PC-3 (cell line): ENCODE data around the gene VCAN.

ENCODE experiments used
- CTCF ChIP-seq: fragments of 300-600 bp; sonication (generic); conservative IDR thresholded peaks from 2 replicates; pipeline ENCODE4 v1.5.1; 2017; ENCODE audit warnings: antibody characterized with exemption, low read depth, mild to moderate bottlenecking, low read length
- EZH2 ChIP-seq: fragments of 300-600 bp; sonication (generic); IDR thresholded peaks from one replicate; pipeline ENCODE4 v1.6.1; 2017; ENCODE audit warnings: antibody characterized with exemption, mild to moderate bottlenecking, low read length; ENCODE audit not compliant: unreplicated experiment
- EZH2phosphoT487 ChIP-seq: fragments of 300-600 bp; sonication (generic); IDR thresholded peaks from 2 replicates; pipeline ENCODE4 v1.6.1; 2018; ENCODE audit warnings: mild to moderate bottlenecking, antibody characterized with exemption, low read length, borderline replicate concordance

GRCh38 chr5:83570916-83571315 lies 99.4 kb downstream of the VCAN start:
- TF ChIP-seq CTCF (no peak), EZH2phosphoT487 (no peak), EZH2 (no peak)
